Measurements from ENCODE around the gene PSMA4.

The PSMA4 gene

DNA sequence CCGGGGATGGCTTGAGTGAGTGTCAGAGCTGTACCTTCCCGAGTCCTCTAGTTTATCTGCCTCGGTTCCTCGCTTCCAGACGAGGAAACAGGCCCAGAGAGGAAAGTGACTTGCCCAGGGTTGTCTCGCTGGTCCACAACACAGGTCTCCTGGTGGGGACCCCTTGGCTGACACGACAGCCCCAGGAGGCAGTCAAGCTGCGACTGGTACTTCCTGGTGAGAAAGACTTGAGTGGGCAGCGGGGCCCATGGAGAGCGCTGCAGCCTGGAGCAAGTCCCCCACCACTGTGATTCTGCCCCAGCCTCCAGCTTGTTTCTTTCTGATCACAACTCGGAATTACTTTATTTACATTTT, 24.5 kb downstream of the PSMA4 start:
- Histone ChIP-seq H3K27ac (peak overlapping the region; percentile 53; the same call in 1 of the 2 replicates), H3K4me3 (IDR thresholded peaks at IDR 0.05; ENCODE audit: insufficient read depth, low read depth, low read length) (no peak overlapping the region), H3K9ac (peak overlapping the region; percentile 55; the same call in 1 of the 2 replicates), H3K4me1 (ENCODE audit: low read depth, poor library complexity, severe bottlenecking) (peaks cover 37% of the 10 kb centered on the region), H4K20me1 (ENCODE audit: insufficient read depth) (no peaks in the 10 kb centered on the region), H2AFZ (ENCODE audit: low read depth) (peak overlapping the region; percentile 88), H3K4me2 (peak overlapping the region; percentile 43), H3K79me2 (ENCODE audit: insufficient read depth, low read depth) (peaks cover 41% of the 10 kb centered on the region), H3K27me3 (ENCODE audit: insufficient read depth, low read depth) (no peaks in the 10 kb centered on the region), H3K36me3 (ENCODE audit: insufficient read depth) (no peaks in the 10 kb centered on the region)
- no peak for TF ChIP-seq CTCF (conservative IDR thresholded peaks at IDR 0.05; ENCODE audit: low read depth, low read length)

DNA sequence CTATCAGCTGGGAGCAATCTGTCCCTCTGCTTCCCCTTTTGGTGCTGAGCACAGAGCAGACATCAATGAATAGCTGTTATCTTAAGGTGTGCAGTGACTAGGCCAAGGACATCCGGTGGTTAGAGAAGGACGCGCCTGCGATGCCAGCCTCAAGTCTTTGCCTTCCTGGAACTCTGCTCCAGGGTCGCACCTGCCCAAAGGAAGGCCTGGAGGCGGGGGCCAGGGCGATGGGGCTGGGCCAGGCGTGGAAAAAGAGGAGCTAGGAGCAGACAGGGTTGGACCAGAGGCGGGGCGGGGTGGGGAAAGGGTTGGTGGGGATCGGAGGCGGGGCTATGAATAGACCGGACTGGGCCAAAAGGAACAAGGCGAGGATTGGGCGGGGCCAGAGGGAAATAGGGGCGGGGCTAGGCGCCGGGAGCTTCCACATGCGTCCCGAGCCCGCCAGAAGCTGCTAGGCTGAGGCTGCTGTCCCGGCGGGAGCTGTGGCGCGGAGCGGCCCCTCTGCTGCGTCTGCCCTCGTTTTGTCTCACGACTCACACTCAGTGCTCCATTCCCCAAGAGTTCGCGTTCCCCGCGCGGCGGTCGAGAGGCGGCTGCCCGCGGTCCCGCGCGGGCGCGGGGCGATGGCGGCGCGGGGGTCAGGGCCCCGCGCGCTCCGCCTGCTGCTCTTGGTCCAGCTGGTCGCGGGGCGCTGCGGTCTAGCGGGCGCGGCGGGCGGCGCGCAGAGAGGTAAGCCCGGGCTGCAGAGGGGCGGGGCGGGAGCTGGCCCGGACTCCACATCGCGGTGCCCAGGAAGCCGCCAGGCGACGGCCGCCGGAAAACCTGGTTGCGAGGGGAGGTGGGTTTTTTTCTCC, 25.1 kb downstream of the PSMA4 start, which contains the start of gene CHRNA5:
TSS of gene CHRNA5 (plus strand) at position 424 of the 854 bp plus-strand sequence. CDS start at position 624, 200 bp downstream.
- Histone ChIP-seq H3K36me3 (ENCODE audit: insufficient read depth) (no peaks in the 10 kb centered on the region), H3K27ac (peak within 1 kb of the TSS; percentile 53), H3K4me2 (peak within 1 kb of the TSS; percentile 46), H3K4me1 (ENCODE audit: low read depth, poor library complexity, severe bottlenecking) (peaks cover 42% of the 10 kb centered on the region), H2AFZ (ENCODE audit: low read depth) (peak within 1 kb of the TSS; percentile 88), H3K9ac (peak within 1 kb of the TSS; percentile 55), H3K4me3 (IDR thresholded peaks at IDR 0.05; ENCODE audit: insufficient read depth, low read depth, low read length) (no peak within 1 kb of the TSS), H3K79me2 (ENCODE audit: insufficient read depth, low read depth) (peaks cover 47% of the 10 kb centered on the region), H3K27me3 (ENCODE audit: insufficient read depth, low read depth) (no peaks in the 10 kb centered on the region), H4K20me1 (ENCODE audit: insufficient read depth) (no peaks in the 10 kb centered on the region)
- TF ChIP-seq CTCF (conservative IDR thresholded peaks at IDR 0.05; ENCODE audit: low read depth, low read length) = no peak

GRCh38 chr15:78565951-78566774, 25.9 kb downstream of the PSMA4 start:
- Histone ChIP-seq H3K4me1 (ENCODE audit: low read depth, poor library complexity, severe bottlenecking) (peaks cover 50% of the 10 kb centered on the region), H3K27ac (peak overlapping the region; percentile 53), H3K27me3 (ENCODE audit: insufficient read depth, low read depth) (no peaks in the 10 kb centered on the region), H3K9ac (peak overlapping the region; percentile 55), H4K20me1 (ENCODE audit: insufficient read depth) (peaks cover 7% of the 10 kb centered on the region), H2AFZ (ENCODE audit: low read depth) (peak overlapping the region; percentile 88), H3K4me3 (IDR thresholded peaks at IDR 0.05; ENCODE audit: insufficient read depth, low read depth, low read length) (no peak overlapping the region), H3K4me2 (peak overlapping the region; percentile 46), H3K79me2 (ENCODE audit: insufficient read depth, low read depth) (peaks cover 55% of the 10 kb centered on the region), H3K36me3 (ENCODE audit: insufficient read depth) (no peaks in the 10 kb centered on the region)
- no peak for TF ChIP-seq CTCF (conservative IDR thresholded peaks at IDR 0.05; ENCODE audit: low read depth, low read length)

DNA sequence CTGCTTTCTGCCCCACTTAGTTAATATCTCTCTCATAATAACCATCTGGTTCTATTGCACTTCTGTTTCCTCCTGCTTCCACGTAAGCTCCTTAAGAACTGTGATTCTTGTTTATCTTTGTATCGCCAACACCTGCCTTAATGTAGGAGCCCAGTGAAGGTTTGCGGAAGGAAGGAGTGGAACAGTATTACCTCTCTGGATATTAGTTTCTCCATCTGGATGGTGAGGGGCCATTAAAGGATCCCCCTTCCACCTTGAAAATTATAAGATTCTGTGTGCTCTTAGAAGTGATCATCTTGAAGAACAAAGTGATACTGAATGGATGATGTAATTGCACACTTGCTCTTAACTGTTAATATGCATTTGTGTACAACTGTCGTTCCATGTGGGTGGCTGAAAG, 27.3 kb downstream of the PSMA4 start:
- Histone ChIP-seq H3K4me2 (peak overlapping the region; percentile 46), H3K27ac (no peak overlapping the region; the same call in 1 of the 2 replicates), H4K20me1 (ENCODE audit: insufficient read depth) (peaks cover 12% of the 10 kb centered on the region), H3K79me2 (ENCODE audit: insufficient read depth, low read depth) (peaks cover 69% of the 10 kb centered on the region), H3K36me3 (ENCODE audit: insufficient read depth) (no peaks in the 10 kb centered on the region), H3K9ac (no peak overlapping the region), H3K27me3 (ENCODE audit: insufficient read depth, low read depth) (no peaks in the 10 kb centered on the region), H3K4me3 (IDR thresholded peaks at IDR 0.05; ENCODE audit: insufficient read depth, low read depth, low read length) (no peak overlapping the region), H2AFZ (ENCODE audit: low read depth) (no peak overlapping the region), H3K4me1 (ENCODE audit: low read depth, poor library complexity, severe bottlenecking) (peaks cover 62% of the 10 kb centered on the region)
- no peak for TF ChIP-seq CTCF (conservative IDR thresholded peaks at IDR 0.05; ENCODE audit: low read depth, low read length)

All from KMS-11 (cell line).